Vein endothelial cell (primary cell): ENCODE measurements around the gene RGMA. TPM values are rescaled to one million over a fixed set of nuclear protein-coding genes. Genes with fewer than 3 reads are reported as not detected.

Source experiments
- total RNA-seq: library from RNA; depleted of rRNA; stranded (reverse); fragments of >200 nt; gene quantifications from 2 replicates; pipeline ENCODE4 v1.2.3, GENCODE V29; 2012

Gene RGMA, protein sequence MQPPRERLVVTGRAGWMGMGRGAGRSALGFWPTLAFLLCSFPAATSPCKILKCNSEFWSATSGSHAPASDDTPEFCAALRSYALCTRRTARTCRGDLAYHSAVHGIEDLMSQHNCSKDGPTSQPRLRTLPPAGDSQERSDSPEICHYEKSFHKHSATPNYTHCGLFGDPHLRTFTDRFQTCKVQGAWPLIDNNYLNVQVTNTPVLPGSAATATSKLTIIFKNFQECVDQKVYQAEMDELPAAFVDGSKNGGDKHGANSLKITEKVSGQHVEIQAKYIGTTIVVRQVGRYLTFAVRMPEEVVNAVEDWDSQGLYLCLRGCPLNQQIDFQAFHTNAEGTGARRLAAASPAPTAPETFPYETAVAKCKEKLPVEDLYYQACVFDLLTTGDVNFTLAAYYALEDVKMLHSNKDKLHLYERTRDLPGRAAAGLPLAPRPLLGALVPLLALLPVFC
- 0.10 TPM in 1 of 2 replicates, not detected in the other for total RNA-seq

DNA sequence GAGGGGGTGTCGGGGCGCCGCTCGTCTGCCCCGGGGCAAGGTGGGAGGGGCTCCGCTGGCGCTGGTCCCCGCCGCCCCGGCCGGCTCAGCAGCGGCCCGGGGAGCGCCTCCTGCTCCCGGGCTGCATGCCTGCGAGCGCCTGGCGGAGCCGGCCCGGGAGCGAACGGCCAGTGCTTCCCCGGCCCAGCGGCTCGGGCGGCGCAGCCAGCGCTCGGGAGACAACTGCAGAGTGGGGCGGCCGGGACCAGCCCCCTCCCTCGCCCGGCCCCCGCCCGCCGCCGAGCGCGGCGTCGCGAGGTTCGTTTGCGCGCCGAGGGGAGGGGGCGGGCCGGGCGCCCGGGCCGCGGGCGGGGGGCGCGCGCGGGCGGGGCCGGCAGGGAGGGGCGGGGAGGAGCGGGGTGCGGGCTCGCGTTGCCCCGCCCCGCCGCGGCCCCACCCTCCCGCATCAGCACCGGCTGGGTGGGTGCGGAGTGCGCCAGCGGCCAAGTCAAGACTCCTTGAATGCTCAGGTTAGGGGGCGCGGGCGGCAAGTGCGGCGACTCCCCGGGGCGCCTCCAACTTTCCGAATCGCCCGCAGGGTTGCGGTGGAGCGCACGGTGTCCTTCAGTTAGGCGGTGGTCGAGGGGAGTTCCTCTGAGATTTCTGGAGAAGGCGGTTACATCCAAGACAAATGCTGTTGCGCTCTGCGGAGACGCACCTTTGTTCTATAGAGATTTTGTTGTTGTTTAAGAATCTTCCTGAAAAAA lies at the start of gene RGMA:
Gene RGMA, minus strand, starts transcription at position 231 of the 746 bp plus-strand sequence. CDS start 279 bp downstream, outside the sequence.

Other genes starting within 250 kb of the RGMA start
- 72.8 and 81.6 TPM in 2 replicates for gene CHD2, start 188.9 kb downstream of the RGMA start, total RNA-seq